WERI-Rb-1 (cell line): ENCODE data around the gene HCN3.
A peak's percentile ranks its signal among the peaks of the same experiment; 100 is the strongest.

ENCODE experiments used
- DNase-seq: peaks from one replicate; pipeline ENCODE4 v3.0.0-alpha.2; 2020
- H3K27ac ChIP-seq: fragments of 250-450 bp; sonication (Bioruptor Pico); 2 replicates; pipeline ENCODE4 v1.5.1; 2020; ENCODE audit warnings: mild to moderate bottlenecking, moderate library complexity
- H3K27me3 ChIP-seq: fragments of 250-450 bp; sonication (Bioruptor Pico); 2 replicates; pipeline ENCODE4 v1.5.1; 2021; ENCODE audit warnings: mild to moderate bottlenecking, low read depth, moderate library complexity; ENCODE audit not compliant: insufficient read depth, severe bottlenecking
- H3K36me3 ChIP-seq: fragments of 250-450 bp; sonication (Bioruptor Pico); 2 replicates; pipeline ENCODE4 v1.5.1; 2020; ENCODE audit warnings: mild to moderate bottlenecking, moderate library complexity
- H3K4me3 ChIP-seq: 2 replicates; pipeline ENCODE4 v1.5.1; 2011; ENCODE audit warnings: low read depth, mild to moderate bottlenecking, control low read depth, low read length
- H3K9me3 ChIP-seq: fragments of 250-450 bp; sonication (Bioruptor Pico); 2 replicates; pipeline ENCODE4 v1.5.1; 2021; ENCODE audit warnings: mild to moderate bottlenecking, moderate library complexity; ENCODE audit not compliant: severe bottlenecking
- TF ChIP-seq, protein P1 (sequence below): IDR thresholded peaks from 2 replicates; pipeline ENCODE4 v1.5.1; 2011; ENCODE audit warnings: low read depth, mild to moderate bottlenecking, control low read depth, inconsistent platforms, low read length

HCN3 gene

DNA sequence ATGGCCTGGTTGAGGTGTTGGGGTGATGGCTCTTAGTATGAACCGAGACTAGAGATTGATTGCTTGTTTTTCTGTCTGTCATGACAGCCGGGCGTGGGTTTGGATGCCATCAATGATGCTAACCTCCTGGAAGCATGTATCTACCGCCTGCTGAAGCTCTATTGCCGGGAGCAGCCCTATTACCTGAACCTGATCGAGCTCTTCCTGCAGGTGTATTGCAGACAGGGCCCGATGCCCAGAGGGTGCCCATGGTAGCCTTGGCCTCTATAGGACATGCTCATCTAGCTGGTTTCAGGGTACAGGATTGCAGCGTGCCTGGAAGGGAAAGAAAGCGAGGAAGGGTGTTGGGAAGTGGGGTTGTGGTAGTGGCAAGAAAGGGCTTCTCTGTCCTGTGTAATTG, 40.8 kb downstream of the HCN3 start:
- no peak for DNase-seq
- Histone ChIP-seq H3K4me3 (no peak overlapping the region), H3K27ac (no peak overlapping the region), H3K9me3 (no peaks in the 10 kb centered on the region), H3K27me3 (no peaks in the 10 kb centered on the region), H3K36me3 (peaks cover 79% of the 10 kb centered on the region)
- TF ChIP-seq, protein P1, sequence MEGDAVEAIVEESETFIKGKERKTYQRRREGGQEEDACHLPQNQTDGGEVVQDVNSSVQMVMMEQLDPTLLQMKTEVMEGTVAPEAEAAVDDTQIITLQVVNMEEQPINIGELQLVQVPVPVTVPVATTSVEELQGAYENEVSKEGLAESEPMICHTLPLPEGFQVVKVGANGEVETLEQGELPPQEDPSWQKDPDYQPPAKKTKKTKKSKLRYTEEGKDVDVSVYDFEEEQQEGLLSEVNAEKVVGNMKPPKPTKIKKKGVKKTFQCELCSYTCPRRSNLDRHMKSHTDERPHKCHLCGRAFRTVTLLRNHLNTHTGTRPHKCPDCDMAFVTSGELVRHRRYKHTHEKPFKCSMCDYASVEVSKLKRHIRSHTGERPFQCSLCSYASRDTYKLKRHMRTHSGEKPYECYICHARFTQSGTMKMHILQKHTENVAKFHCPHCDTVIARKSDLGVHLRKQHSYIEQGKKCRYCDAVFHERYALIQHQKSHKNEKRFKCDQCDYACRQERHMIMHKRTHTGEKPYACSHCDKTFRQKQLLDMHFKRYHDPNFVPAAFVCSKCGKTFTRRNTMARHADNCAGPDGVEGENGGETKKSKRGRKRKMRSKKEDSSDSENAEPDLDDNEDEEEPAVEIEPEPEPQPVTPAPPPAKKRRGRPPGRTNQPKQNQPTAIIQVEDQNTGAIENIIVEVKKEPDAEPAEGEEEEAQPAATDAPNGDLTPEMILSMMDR: no peak

DNA sequence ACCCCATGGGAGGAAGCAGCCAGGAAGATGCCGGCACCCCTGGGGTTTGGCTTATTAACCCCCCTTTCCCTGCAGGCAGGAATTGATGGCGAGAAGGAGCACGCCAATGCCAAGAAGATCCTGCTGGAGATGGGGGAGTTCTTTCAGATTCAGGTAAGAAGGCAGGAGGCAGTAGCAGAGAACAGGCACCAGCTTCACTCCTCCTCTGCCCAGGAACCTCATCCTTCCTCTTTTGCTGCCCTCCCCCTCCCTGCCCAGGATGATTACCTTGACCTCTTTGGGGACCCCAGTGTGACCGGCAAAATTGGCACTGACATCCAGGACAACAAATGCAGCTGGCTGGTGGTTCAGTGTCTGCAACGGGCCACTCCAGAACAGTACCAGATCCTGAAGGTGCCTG, 42.3 kb downstream of the HCN3 start:
- no peak overlapping the region for H3K27ac ChIP-seq
- peaks cover 67% of the 10 kb centered on the region for H3K36me3 ChIP-seq
- TF ChIP-seq, protein P1: no peak
- H3K9me3 ChIP-seq: no peaks in the 10 kb centered on the region
- no peaks in the 10 kb centered on the region for H3K27me3 ChIP-seq
- DNase-seq: no peak
- H3K4me3 ChIP-seq: no peak overlapping the region

DNA sequence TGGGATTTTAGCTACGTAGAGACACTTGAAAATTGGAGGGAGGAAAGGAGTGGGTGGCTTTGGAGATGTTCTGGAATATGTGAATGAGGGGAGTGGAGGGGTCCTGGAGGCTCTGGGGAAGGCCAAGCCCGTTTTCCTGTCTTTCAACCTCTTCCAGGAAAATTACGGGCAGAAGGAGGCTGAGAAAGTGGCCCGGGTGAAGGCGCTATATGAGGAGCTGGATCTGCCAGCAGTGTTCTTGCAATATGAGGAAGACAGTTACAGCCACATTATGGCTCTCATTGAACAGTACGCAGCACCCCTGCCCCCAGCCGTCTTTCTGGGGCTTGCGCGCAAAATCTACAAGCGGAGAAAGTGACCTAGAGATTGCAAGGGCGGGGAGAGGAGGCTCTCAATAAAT, 43.0 kb downstream of the HCN3 start:
- Histone ChIP-seq H3K4me3 (no peak overlapping the region), H3K27me3 (no peaks in the 10 kb centered on the region), H3K9me3 (no peaks in the 10 kb centered on the region), H3K27ac (no peak overlapping the region), H3K36me3 (peaks cover 61% of the 10 kb centered on the region)
- no peak for DNase-seq
- TF ChIP-seq, protein P1: no peak

DNA sequence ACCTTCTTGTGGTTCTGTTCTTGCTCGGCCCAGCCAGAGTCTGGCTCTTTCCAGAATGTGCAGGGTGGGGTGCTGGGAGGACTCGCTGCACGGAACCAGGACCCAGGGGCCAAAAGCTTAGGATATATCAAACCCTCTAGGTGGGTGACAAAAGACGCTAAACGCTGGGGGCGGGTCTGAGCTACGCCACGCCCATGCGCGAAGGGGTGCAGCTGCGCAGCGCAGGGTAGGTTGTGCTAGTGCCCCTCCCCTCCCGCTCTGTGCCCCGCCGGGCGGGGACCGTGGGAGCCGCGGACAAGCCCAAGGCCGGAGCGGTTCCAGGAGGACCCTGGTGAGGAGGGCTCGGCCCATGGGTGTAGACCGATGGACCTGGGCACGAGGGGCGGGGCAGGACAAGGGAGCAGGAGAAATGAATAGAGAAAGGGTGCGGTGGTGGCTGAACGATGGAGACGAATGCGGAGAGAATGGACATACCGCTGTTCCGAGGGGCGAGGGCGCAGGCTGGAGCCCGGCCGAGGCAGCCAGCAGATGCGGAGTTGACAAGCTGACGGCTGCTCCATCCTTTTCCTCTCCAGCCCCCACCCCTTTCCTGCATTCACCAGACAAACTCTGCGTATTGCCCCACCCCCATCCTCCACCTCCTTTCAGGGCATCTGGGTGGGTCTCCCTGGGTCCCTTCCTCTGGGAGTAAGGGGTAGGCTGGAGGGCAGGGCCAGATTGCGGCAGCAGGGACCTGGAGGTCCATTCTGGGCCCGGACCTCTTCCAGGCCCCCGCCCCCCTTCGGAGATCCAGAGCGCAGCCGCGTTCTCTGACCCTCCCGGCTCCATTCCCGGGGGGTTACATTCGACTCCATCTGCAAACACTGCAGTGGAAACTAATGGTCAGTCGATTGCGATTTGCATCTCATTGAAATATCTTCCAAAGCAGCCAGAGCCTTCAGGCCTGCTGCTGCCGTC, 43.7 kb downstream of the HCN3 start, which contains the start of gene RUSC1:
Gene RUSC1 (plus strand): TSS at position 234 of the 957 bp plus-strand sequence. CDS start 880 bp downstream, outside the sequence.
- TF ChIP-seq, protein P1: no peak
- Histone ChIP-seq H3K9me3 (no peaks in the 10 kb centered on the region), H3K4me3 (peak within 1 kb of the TSS; percentile 84), H3K36me3 (peaks cover 64% of the 10 kb centered on the region), H3K27ac (peak within 1 kb of the TSS; percentile 84), H3K27me3 (no peaks in the 10 kb centered on the region)
- DNase-seq: peak; percentile 51

- Histone ChIP-seq H3K9me3 (no peaks in the 10 kb centered on the region), H3K36me3 (peaks cover 66% of the 10 kb centered on the region), H3K27me3 (no peaks in the 10 kb centered on the region), H3K4me3 (peak overlapping the region; percentile 84), H3K27ac (peak overlapping the region; percentile 84)
- TF ChIP-seq, protein P1: 0 out of 2 replicates have a peak, but pooled peaks have one; percentile 3
- peak; percentile 89 for DNase-seq
Observed at GRCh38 chr1:155321639-155322503, 44.6 kb downstream of the HCN3 start.
